Panc1 (cell line): ENCODE measurements around the gene SSTR5.

Experiments
- CTCF ChIP-seq: fragments of 450-650 bp; IDR thresholded peaks from 2 replicates; pipeline ENCODE4 v1.5.1; 2017; ENCODE audit warnings: mild to moderate bottlenecking
- POLR2AphosphoS5 ChIP-seq: IDR thresholded peaks from 2 replicates; pipeline ENCODE4 v1.6.1; 2012; ENCODE audit warnings: mild to moderate bottlenecking, low read depth, low read length, moderate library complexity
- REST ChIP-seq, 2 experiments: IDR thresholded peaks; 2 replicates each; pipeline ENCODE4 v1.6.1; 2011 to 2012; ENCODE audit warnings: low read depth in 2 of 2, control low read depth in 1 of 2, low read length in 1 of 2, mild to moderate bottlenecking in 1 of 2, moderate library complexity in 1 of 2; ENCODE audit not compliant: insufficient read depth in 1 of 2
- SIN3A ChIP-seq: IDR thresholded peaks from 2 replicates; pipeline ENCODE4 v1.6.1; 2012; ENCODE audit warnings: low read depth, mild to moderate bottlenecking, low read length, moderate library complexity, borderline replicate concordance; ENCODE audit not compliant: insufficient read depth
- TCF7L2 ChIP-seq: IDR thresholded peaks from 2 replicates; pipeline ENCODE4 v1.6.1; 2011; ENCODE audit warnings: mild to moderate bottlenecking, low read depth, low read length, inconsistent platforms

GRCh38 chr16:1065469-1066128 lies 6.9 kb upstream of the SSTR5 start:
- no peak for TF ChIP-seq TCF7L2
- TF ChIP-seq CTCF, result no peak
- no peak for TF ChIP-seq POLR2AphosphoS5
- no peak for TF ChIP-seq SIN3A
- no peak for TF ChIP-seq REST (IDR thresholded peaks at IDR 0.05; ENCODE audit: insufficient read depth in 1 of 2, low read depth in 2 of 2, low read length in 1 of 2)
